ENCODE measurements around the gene PCDHB9.
"Not testable (repeated sequence)": the region's sequence is repeated elsewhere in the genome, so short reads cannot be mapped to it uniquely, and the experiment has no call there.

PCDHB9 gene

GRCh38 chr5:141189131-141189530 lies 2.2 kb downstream of the PCDHB9 start:
- not testable (repeated sequence) for DNase-seq

DNA sequence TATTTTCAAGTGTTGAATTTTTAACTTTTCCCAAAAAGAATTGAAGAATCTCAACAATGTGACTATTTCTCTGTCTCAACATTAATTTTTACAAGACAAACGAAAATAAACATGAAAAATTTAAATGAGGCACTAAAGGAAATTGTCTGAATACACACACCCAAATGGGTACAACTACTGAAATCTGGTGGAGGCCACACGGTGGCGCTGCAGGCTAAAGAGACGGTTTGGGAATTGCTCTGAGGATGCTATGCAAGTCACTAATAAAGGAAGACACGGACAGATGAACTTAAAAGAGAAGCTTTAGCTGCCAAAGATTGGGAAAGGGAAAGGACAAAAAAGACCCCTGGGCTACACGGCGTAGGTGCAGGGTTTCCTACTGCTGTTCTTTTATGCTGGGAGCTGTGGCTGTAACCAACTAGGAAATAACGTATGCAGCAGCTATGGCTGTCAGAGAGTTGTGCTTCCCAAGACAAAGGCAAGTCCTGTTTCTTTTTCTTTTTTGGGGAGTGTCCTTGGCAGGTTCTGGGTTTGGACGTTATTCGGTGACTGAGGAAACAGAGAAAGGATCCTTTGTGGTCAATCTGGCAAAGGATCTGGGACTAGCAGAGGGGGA lies 5.3 kb downstream of the PCDHB9 start, which contains the start of gene PCDHB10:
PCDHB10 (plus strand) TSS at position 244 of the 616 bp plus-strand sequence; CDS start at position 444, 200 bp downstream.
- DNase-seq: peak; percentile 32 to 86 (median 70)

- not testable (repeated sequence) for DNase-seq
Measured at GRCh38 chr5:141194332-141194731, 7.4 kb downstream of the PCDHB9 start.

GRCh38 chr5:141196363-141196762 lies 9.4 kb downstream of the PCDHB9 start:
- DNase-seq: no peak

DNA sequence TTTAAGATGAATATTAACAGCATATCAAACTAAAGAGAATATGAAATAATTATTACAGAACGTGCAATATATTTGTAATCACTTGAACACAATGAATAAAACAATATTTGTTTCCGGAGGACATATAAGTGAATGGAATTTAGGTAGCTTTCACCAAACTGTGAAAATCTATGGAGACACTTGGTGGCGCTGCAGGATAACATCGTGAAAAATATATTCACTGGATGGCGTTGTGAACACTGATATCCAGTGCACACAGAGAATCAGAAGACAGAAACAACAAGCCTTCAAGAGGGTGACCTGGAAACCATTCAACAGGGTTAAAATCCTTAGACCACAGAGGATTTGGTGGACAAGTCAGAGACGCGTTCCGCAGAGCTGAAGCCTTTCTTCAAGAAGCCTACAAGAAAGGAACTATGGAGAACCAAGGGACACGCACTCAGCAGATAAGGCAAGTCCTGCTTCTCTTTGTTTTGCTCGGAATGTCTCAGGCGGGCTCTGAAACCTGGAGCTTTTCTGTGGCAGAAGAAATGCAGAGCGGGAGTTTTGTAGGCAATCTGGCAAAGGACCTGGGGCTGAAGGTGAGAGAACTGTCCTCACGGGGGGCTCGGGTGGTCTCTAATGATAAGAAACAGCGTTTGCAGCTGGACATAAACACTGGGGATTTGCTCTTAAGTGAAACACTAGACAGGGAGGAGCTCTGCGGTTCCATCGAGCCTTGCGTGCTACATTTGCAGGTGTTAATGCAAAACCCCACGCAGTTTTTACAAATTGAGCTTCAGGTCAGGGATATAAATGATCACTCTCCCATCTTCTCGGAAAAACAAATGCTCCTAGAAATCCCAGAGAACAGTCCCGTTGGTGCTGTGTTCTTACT lies 12.6 kb downstream of the PCDHB9 start, which contains the start of gene PCDHB11:
PCDHB11 (plus strand) TSS at position 269 of the 877 bp plus-strand sequence; CDS start at position 417, 148 bp downstream.
- peak in 1 of 3 experiments; percentile 88 for DNase-seq

DNA sequence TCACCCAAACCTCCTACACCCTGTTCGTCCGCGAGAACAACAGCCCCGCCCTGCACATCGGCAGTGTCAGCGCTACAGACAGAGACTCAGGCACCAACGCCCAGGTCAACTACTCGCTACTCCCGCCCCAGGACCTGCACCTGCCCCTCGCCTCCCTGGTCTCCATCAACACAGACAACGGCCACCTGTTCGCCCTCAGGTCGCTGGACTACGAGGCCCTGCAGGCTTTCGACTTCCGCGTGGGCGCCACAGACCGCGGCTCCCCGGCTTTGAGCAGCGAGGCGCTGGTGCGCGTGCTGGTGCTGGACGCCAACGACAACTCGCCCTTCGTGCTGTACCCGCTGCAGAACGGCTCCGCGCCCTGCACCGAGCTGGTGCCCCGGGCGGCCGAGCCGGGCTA lies 14.2 kb downstream of the PCDHB9 start:
- DNase-seq: not testable (repeated sequence)

DNA sequence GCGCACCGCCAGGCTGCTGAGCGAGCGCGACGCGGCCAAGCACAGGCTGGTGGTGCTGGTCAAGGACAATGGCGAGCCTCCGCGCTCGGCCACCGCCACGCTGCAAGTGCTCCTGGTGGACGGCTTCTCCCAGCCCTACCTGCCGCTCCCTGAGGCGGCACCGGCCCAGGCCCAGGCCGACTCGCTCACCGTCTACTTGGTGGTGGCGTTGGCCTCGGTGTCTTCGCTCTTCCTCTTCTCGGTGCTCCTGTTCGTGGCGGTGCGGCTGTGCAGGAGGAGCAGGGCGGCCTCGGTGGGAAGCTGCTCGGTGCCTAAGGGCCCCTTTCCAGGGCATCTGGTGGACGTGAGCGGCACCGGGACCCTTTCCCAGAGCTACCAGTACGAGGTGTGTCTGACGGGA lies 14.7 kb downstream of the PCDHB9 start:
- DNase-seq: not testable (repeated sequence)

DNA sequence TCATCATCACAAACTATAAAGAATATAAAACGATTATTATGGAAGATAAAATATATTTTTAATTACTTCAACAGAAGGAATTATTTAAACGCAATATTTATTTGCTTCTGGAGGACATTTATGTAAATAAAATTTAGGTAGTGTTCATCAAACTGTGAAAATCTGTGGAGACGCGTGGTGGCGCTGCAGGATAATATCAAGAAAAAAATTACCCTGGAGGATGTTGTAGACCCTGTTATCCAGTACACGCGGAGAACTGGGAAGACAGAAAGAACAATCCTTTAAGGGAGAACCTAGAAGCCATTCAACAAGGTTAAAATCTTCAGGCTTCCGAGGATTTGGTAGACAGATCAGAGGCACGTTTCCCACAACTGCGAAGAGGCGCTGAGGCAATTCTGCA lies 21.5 kb downstream of the PCDHB9 start, which contains the start of gene PCDHB12:
PCDHB12 (plus strand) TSS at position 242 of the 400 bp plus-strand sequence. CDS start 189 bp downstream, outside the sequence.
- no peak for DNase-seq

GRCh38 chr5:141210281-141210680 lies 23.3 kb downstream of the PCDHB9 start:
- DNase-seq: not testable (repeated sequence)

DNA sequence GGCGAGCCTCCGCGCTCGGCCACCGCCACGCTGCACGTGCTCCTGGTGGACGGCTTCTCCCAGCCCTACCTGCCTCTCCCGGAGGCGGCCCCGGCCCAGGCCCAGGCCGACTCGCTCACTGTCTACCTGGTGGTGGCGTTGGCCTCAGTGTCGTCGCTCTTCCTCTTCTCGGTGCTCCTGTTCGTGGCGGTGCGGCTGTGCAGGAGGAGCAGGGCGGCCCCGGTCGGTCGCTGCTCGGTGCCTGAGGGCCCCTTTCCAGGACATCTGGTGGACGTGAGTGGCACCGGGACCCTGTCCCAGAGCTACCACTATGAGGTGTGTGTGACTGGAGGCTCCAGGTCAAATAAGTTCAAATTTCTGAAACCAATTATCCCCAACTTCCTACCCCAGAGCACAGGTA lies 23.9 kb downstream of the PCDHB9 start:
- DNase-seq: not testable (repeated sequence)

GRCh38 chr5:141213656-141214339 lies 26.8 kb downstream of the PCDHB9 start, which contains the start of gene PCDHB13:
Gene PCDHB13 (plus strand): TSS chr5:141213919. CDS start chr5:141214124, 205 bp downstream.
- not testable (repeated sequence) for DNase-seq

GRCh38 chr5:141214583-141214982 lies 27.6 kb downstream of the PCDHB9 start:
- DNase-seq: not testable (repeated sequence)

GRCh38 chr5:141215504-141215903 lies 28.5 kb downstream of the PCDHB9 start:
- not testable (repeated sequence) for DNase-seq

- not testable (repeated sequence) for DNase-seq
Measured at GRCh38 chr5:141216035-141216434, 29.1 kb downstream of the PCDHB9 start.

- DNase-seq: peak in 2 of 3 experiments; percentile 23 to 45
Measured at GRCh38 chr5:141223112-141223783, 36.3 kb downstream of the PCDHB9 start, which contains the start of gene PCDHB14. Gene PCDHB14 (plus strand): TSS chr5:141223343. CDS start chr5:141223506, 163 bp downstream.

GRCh38 chr5:141224844-141225243 lies 37.9 kb downstream of the PCDHB9 start:
- not testable (repeated sequence) for DNase-seq

GRCh38 chr5:141225421-141225820 lies 38.5 kb downstream of the PCDHB9 start:
- DNase-seq: not testable (repeated sequence)

DNA sequence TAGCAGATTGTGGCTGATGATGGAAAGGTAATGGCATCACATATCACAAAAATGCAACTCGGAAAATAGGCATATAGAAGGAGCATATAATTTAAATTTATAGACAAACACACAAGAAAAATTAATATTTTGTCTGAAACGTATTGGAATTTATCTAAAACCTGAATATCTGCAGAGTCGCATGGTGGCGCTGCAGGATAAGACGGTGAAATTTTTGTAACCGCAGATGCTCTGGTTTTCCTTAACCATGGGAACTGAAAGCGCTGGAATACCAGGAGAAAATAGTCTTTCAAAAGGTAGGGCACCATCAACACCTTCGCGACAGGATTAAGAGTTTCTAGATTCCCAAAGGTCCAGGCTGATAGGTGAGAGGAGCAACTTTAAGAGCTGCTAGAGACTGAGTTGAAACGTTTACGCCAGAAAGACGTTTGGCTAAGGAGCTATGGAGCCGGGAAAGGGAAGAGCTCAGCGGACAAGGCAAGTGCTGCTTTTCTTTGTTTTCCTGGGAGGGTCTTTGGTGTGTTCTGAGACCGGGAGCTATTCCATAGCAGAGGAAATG lies 47.2 kb downstream of the PCDHB9 start:
- DNase-seq: peak in 1 of 3 experiments; percentile 46

DNA sequence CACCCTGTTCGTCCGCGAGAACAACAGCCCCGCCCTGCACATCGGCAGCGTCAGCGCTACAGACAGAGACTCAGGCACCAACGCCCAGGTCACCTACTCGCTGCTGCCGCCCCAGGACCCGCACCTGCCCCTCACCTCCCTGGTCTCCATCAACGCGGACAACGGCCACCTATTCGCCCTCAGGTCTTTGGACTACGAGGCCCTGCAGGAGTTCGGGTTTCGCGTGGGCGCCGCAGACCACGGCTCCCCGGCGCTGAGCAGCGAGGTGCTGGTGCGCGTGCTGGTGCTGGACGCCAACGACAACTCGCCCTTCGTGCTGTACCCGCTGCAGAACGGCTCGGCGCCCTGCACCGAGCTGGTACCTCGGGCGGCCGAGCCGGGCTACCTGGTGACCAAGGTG lies 49.0 kb downstream of the PCDHB9 start:
- DNase-seq: not testable (repeated sequence)

DNA sequence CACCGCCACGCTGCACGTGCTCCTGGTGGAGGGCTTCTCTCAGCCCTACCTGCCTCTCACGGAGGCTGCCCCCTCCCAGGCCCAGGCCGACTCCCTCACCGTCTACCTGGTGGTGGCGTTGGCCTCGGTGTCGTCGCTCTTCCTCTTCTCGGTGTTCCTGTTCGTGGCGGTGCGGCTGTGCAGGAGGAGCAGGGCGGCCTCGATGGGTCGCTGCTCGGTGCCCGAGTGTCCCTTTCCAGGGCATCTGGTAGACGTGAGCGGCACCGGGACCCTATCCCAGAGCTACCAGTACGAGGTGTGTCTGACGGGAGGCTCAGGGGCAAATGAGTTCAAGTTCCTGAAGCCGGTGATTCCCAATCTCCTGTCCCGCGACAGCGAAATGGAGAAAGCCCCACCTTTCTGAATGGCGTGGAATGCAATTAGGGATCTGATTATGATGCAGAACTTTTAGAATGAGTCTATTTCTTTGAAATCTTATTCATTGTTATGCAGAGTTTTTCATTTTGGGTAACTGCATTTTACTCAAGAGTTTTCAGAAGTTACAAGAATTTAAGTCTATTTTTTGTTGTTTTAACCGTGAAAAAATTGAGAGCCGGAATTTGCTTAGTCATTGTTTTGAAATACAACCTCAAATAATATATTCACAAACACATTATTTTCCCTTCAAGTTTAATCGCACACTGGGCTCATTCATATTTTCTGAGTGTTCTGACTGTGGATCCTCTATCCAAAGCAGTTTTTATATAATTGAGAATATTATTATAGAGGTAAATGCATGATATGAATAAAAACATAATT lies 49.8 kb downstream of the PCDHB9 start:
- DNase-seq: no peak

All from NCI-H1417 (cell line).